Gastrocnemius medialis (tissue), 4 donors: ENCODE data around the gene ITPKB.

Experiments used
- POLR2A ChIP-seq, 2 donors: fragments of 450-650 bp; IDR thresholded peaks; one replicate each; pipeline ENCODE4 v1.6.1; 2017; ENCODE audit warnings: antibody characterized with exemption in 2 of 2, mild to moderate bottlenecking in 2 of 2, moderate library complexity in 2 of 2
- TF ChIP-seq, protein P1 (sequence below), 5 experiments: fragments of 450-650 bp in 3 of 5; fragments of 200-600 bp in 2 of 5; sonication (generic) in 2 of 5; IDR thresholded peaks in 4 of 5; conservative IDR thresholded peaks in 1 of 5; 1 replicate in 4 of 5; 2 replicates in 1 of 5; pipeline ENCODE4 v1.5.1; 2016 to 2019; ENCODE audit warnings: antibody characterized with exemption in 5 of 5, mild to moderate bottlenecking in 3 of 5, moderate library complexity in 3 of 5

- no peak for TF ChIP-seq POLR2A (IDR thresholded peaks at IDR 0.05)
- TF ChIP-seq, protein P1, sequence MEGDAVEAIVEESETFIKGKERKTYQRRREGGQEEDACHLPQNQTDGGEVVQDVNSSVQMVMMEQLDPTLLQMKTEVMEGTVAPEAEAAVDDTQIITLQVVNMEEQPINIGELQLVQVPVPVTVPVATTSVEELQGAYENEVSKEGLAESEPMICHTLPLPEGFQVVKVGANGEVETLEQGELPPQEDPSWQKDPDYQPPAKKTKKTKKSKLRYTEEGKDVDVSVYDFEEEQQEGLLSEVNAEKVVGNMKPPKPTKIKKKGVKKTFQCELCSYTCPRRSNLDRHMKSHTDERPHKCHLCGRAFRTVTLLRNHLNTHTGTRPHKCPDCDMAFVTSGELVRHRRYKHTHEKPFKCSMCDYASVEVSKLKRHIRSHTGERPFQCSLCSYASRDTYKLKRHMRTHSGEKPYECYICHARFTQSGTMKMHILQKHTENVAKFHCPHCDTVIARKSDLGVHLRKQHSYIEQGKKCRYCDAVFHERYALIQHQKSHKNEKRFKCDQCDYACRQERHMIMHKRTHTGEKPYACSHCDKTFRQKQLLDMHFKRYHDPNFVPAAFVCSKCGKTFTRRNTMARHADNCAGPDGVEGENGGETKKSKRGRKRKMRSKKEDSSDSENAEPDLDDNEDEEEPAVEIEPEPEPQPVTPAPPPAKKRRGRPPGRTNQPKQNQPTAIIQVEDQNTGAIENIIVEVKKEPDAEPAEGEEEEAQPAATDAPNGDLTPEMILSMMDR (IDR thresholded peaks at IDR 0.05 in 4 of 5, conservative IDR thresholded peaks at IDR 0.05 in 1 of 5), result no peak
Measured at GRCh38 chr1:226725897-226726267, 13.2 kb downstream of the ITPKB start.
